ENCODE results near the gene KRT14.
"Not testable (repeated sequence)": the region's sequence is repeated elsewhere in the genome, so short reads cannot be mapped to it uniquely, and the experiment has no call there.

KRT14 gene

GRCh38 chr17:41581366-41582060 lies 5.2 kb downstream of the KRT14 start:
- POLR2A ChIA-PET, result no interaction called here
- DNase-seq (ENCODE audit: extremely low spot score), result no peak
- CTCF ChIA-PET, result interaction anchor here (1.0 to 2.7 kb wide), 7 partner anchors 18 to 84 kb away, joined by 3 to 14 read pairs (median 4); no protein-coding TSS in a partner anchor
- TF ChIP-seq CTCF (IDR thresholded peaks at IDR 0.05; ENCODE audit: control extremely low read depth, extremely low read depth, low read depth, missing control alignments), result no peak

GRCh38 chr17:41580687-41581365 lies 5.9 kb downstream of the KRT14 start:
- no peak for TF ChIP-seq CTCF (IDR thresholded peaks at IDR 0.05; ENCODE audit: control extremely low read depth, extremely low read depth, low read depth, missing control alignments)
- DNase-seq (ENCODE audit: extremely low spot score), result no peak
- ChIA-PET CTCF (interaction anchor here (1.0 to 2.7 kb wide), 3 partner anchors 32 to 82 kb away, joined by 5 to 14 read pairs (median 9); no protein-coding TSS in a partner anchor), POLR2A (no interaction called here)

- POLR2A ChIA-PET, result no interaction called here
- TF ChIP-seq CTCF (IDR thresholded peaks at IDR 0.05; ENCODE audit: control extremely low read depth, extremely low read depth, low read depth, missing control alignments), result no peak
- CTCF ChIA-PET, result interaction anchor here (1.0 to 2.6 kb wide), 11 partner anchors 8 to 87 kb away, joined by 3 to 17 read pairs (median 5); no protein-coding TSS in a partner anchor
- no peak for DNase-seq (ENCODE audit: extremely low spot score)
Measured at GRCh38 chr17:41580244-41580575, 6.5 kb downstream of the KRT14 start.

- CTCF ChIA-PET, result interaction anchor here (1.0 to 2.6 kb wide), 11 partner anchors 9 to 88 kb away, joined by 3 to 17 read pairs (median 5); no protein-coding TSS in a partner anchor
- TF ChIP-seq CTCF (IDR thresholded peaks at IDR 0.05; ENCODE audit: control extremely low read depth, extremely low read depth, low read depth, missing control alignments), result peak; percentile 48
- POLR2A ChIA-PET, result interaction anchor here (0.6 kb wide), 1 partner anchor 761 kb away, joined by 3 read pairs; no protein-coding TSS in a partner anchor
- DNase-seq (ENCODE audit: extremely low spot score), result peak; percentile 87
Measured at GRCh38 chr17:41579484-41580243, 7.0 kb downstream of the KRT14 start.

GRCh38 chr17:41578971-41579370 lies 7.7 kb downstream of the KRT14 start:
- TF ChIP-seq CTCF (IDR thresholded peaks at IDR 0.05; ENCODE audit: control extremely low read depth, extremely low read depth, low read depth, missing control alignments), result no peak
- DNase-seq (ENCODE audit: extremely low spot score), result no peak

GRCh38 chr17:41578538-41578937 lies 8.2 kb downstream of the KRT14 start:
- no peak for DNase-seq (ENCODE audit: extremely low spot score)
- ChIA-PET POLR2A (no interaction called here), CTCF (interaction anchor here (1.3 to 2.6 kb wide), 5 partner anchors 14 to 87 kb away, joined by 3 to 17 read pairs (median 7); no protein-coding TSS in a partner anchor)
- no peak for TF ChIP-seq CTCF (IDR thresholded peaks at IDR 0.05; ENCODE audit: control extremely low read depth, extremely low read depth, low read depth, missing control alignments)

More at GRCh38 chr17:41578971-41579370, 7.7 kb downstream of the KRT14 start:
- CTCF ChIA-PET, result interaction anchor here (1.0 to 2.6 kb wide), 12 partner anchors 9 to 88 kb away, joined by 3 to 17 read pairs (median 4); no protein-coding TSS in a partner anchor
- POLR2A ChIA-PET, result interaction anchor here (0.6 kb wide), 1 partner anchor 760 kb away, joined by 3 read pairs; no protein-coding TSS in a partner anchor

- POLR2A ChIA-PET; DNase-seq (ENCODE audit: extremely low spot score); CTCF ChIA-PET: not testable (repeated sequence)
Measured at GRCh38 chr17:41576740-41577139, 10.0 kb downstream of the KRT14 start.
